ENCODE data around the gene CDK14. TPM values are rescaled to one million over a fixed set of nuclear protein-coding genes. Genes with fewer than 3 reads are reported as not detected.

Gene CDK14
- total RNA-seq, 2 experiments from 2014 or later, result 0.05 to 0.27 TPM

DNA sequence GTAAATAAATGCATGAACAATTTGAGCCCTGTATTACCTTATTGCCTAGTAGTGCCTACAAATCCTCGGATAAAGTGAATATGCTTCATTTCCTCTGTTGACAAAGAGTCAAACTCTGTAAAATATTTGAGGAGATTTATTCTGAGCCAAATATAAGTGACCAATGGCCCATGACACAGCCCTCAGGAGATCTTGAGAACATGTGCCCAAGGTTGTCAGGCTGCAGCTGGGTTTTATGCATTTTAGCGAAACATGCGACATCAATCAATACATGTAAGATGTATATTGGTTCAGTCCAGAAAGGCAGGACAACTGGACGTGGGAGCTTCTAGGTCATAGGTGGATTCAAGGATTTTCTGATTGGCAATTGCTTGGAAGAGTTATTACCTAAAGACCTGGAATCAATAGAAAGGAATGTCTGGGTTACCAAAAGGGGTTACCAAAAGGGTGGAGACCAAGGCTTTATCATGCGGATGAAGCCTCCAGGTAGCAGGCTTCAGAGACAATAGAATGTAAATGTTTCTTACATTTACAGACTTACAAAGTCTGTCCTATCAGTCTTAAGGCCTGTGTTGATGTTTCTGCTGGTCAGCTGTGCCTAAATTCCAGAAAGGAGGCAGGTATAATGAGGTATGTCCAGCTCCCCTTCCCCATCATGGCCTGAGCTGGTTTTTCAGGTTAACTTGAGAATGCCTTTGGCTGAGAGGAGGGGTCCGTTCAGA is 448.0 kb downstream of the CDK14 start:
- CTCF ChIA-PET, result no interaction called here

DNA sequence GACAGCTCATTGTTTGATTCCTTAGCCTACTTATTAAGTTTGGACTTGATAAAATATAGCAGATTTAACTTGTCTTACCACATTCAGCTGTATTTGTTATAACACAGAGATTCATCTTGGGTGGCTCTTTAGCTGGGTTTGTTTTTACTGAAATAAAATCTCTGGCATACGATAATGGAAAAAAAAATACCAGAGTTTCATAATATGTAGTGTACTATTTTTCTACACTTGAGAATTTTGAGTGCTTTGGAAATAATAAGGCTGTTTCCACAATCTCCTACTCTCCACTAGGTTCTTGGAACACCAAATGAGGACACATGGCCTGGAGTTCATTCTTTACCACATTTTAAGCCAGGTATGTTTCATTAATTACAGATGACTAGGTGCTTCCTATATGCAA is 449.5 kb downstream of the CDK14 start:
- TF ChIP-seq, protein P1, sequence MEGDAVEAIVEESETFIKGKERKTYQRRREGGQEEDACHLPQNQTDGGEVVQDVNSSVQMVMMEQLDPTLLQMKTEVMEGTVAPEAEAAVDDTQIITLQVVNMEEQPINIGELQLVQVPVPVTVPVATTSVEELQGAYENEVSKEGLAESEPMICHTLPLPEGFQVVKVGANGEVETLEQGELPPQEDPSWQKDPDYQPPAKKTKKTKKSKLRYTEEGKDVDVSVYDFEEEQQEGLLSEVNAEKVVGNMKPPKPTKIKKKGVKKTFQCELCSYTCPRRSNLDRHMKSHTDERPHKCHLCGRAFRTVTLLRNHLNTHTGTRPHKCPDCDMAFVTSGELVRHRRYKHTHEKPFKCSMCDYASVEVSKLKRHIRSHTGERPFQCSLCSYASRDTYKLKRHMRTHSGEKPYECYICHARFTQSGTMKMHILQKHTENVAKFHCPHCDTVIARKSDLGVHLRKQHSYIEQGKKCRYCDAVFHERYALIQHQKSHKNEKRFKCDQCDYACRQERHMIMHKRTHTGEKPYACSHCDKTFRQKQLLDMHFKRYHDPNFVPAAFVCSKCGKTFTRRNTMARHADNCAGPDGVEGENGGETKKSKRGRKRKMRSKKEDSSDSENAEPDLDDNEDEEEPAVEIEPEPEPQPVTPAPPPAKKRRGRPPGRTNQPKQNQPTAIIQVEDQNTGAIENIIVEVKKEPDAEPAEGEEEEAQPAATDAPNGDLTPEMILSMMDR (IDR thresholded peaks at IDR 0.05), result no peak
- Mint-ChIP-seq H3K4me3 (no peak overlapping the region), H3K27me3 (no peaks in the 10 kb centered on the region), H3K27ac (no peak overlapping the region), H3K36me3 (ENCODE audit: low read depth) (no peaks in the 10 kb centered on the region), H3K4me1 (ENCODE audit: low read depth) (peaks cover under 1% of the 10 kb centered on the region), H3K9me3 (no peaks in the 10 kb centered on the region)
- no peak for DNase-seq
- ChIA-PET POLR2A (no interaction called here), CTCF (no interaction called here)
- ATAC-seq, result no peak
- intact Hi-C loops (cut with micrococcal nuclease), result no loop called here

More for the DNA sequence above, 448.0 kb downstream of the CDK14 start:
- TF ChIP-seq, protein P1 (IDR thresholded peaks at IDR 0.05), result no peak
- no peaks in the 10 kb centered on the region for H3K4me1 Mint-ChIP-seq (ENCODE audit: low read depth)
- H3K9me3 Mint-ChIP-seq, result no peaks in the 10 kb centered on the region
- H3K4me3 Mint-ChIP-seq, result no peak overlapping the region
- ATAC-seq (no peak), DNase-seq (no peak)
- H3K27me3 Mint-ChIP-seq, result no peaks in the 10 kb centered on the region
- intact Hi-C loops (cut with micrococcal nuclease), result no loop called here
- H3K27ac Mint-ChIP-seq, result no peak overlapping the region
- H3K36me3 Mint-ChIP-seq (ENCODE audit: low read depth), result no peaks in the 10 kb centered on the region
- POLR2A ChIA-PET, result no interaction called here

DNA sequence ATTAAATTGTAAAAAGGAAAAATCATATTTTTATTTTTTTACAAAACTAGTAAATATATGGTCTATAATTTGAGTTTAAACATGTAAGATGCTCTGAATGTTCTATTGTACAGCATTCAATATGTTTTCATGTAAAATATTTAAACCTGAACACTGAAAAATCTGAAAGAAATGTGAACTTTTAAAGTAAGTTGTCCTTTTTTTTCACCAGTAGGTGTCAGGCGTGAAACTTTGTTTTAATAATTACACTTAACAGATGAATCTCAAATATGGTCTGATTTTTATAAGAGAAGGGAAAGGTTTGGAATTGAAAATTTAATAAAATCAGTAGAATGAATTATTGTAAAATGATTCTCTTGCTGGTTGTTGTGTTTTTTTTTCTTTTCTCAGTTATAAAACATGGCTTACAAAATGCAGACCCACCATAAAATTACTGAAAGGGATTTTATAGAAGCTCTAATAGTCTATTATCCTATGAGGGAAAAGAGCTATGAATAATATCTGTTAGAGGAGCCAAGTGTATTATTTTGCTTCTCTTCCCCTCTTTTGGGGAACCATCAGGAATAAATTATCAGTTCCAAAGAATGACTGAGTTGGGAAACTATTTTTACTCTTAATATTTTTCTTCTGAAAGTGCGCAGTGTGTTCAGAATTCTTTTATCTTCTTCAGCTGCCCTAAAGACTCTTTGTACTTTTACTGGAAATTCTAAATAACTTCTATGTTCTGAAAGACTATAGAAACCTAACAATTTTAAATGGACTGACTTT is 450.4 kb downstream of the CDK14 start:
- ChIA-PET CTCF (no interaction called here), POLR2A (no interaction called here)
- intact Hi-C loops (cut with micrococcal nuclease), result no loop called here
- TF ChIP-seq, protein P1 (IDR thresholded peaks at IDR 0.05), result no peak
- H3K4me3 Mint-ChIP-seq, result no peak overlapping the region
- H3K27ac Mint-ChIP-seq, result no peak overlapping the region
- no peak for ATAC-seq
- no peaks in the 10 kb centered on the region for H3K9me3 Mint-ChIP-seq
- DNase-seq, result no peak
- H3K36me3 Mint-ChIP-seq (ENCODE audit: low read depth), result no peaks in the 10 kb centered on the region
- H3K4me1 Mint-ChIP-seq (ENCODE audit: low read depth), result peaks cover 2% of the 10 kb centered on the region
- H3K27me3 Mint-ChIP-seq, result no peaks in the 10 kb centered on the region

DNA sequence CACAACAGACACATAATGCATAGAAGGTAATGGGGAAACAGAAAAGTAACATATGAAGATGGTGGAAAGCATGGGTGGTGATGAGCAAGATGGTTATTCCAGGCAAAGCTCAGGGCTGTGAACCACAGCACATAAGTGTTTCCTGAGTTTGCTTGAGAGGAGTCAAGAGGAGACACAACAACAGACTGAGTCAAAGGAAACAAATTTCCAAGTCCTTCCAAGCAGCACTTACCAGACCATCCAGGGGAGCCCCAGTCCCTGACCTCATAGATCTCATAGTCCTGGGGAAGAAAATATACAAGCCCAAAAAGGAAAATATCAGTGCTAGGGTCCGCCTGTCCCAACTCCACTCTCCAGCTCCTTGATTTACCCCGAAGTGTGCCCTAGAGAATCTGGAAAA is 451.5 kb downstream of the CDK14 start:
- H3K9me3 Mint-ChIP-seq, result no peaks in the 10 kb centered on the region
- no peaks in the 10 kb centered on the region for H3K27me3 Mint-ChIP-seq
- ChIA-PET CTCF (no interaction called here), POLR2A (no interaction called here)
- no peak for DNase-seq
- ATAC-seq, result no peak
- intact Hi-C loops (cut with micrococcal nuclease), result no loop called here
- no peak overlapping the region for H3K27ac Mint-ChIP-seq
- TF ChIP-seq, protein P1 (IDR thresholded peaks at IDR 0.05), result no peak
- H3K4me1 Mint-ChIP-seq (ENCODE audit: low read depth), result peaks cover 2% of the 10 kb centered on the region
- no peak overlapping the region for H3K4me3 Mint-ChIP-seq
- no peaks in the 10 kb centered on the region for H3K36me3 Mint-ChIP-seq (ENCODE audit: low read depth)

DNA sequence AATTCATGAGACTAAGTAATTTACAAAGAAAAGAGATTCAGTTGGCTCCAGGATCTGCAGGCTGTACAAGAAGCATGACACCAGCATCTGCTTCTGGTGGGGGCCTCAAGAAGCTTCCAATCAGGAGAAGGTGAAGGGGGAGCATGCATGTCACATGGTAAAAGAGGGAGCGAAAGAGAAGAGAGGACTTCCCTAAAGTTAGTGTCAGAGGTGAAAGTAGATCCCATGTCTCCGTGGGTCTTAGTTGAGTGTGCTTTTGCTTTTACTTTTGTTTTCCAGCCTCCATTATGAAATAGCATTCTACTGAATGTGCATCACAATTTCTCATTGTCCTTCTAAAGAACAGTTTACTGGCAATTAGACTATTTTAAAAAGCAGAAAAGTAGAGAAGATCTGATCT is 454.6 kb downstream of the CDK14 start:
- CTCF ChIA-PET, result no interaction called here
- TF ChIP-seq, protein P1 (IDR thresholded peaks at IDR 0.05), result no peak
- no peaks in the 10 kb centered on the region for H3K36me3 Mint-ChIP-seq (ENCODE audit: low read depth)
- DNase-seq, result no peak
- H3K4me1 Mint-ChIP-seq (ENCODE audit: low read depth), result peaks cover 2% of the 10 kb centered on the region
- POLR2A ChIA-PET, result no interaction called here
- intact Hi-C loops (cut with micrococcal nuclease), result no loop called here
- no peak overlapping the region for H3K4me3 Mint-ChIP-seq
- no peaks in the 10 kb centered on the region for H3K9me3 Mint-ChIP-seq
- ATAC-seq, result no peak
- H3K27me3 Mint-ChIP-seq, result no peaks in the 10 kb centered on the region
- H3K27ac Mint-ChIP-seq, result no peak overlapping the region
